Natural killer cell (primary cell): Measurements from ENCODE around the gene RANBP17. TPM values are rescaled to one million over a fixed set of nuclear protein-coding genes. Genes with fewer than 3 reads are reported as not detected.
A peak's percentile ranks its signal among the peaks of the same experiment; 100 is the strongest.

ENCODE experiments used
- ATAC-seq, 3 donors: fragments of 150-1000 bp in 2 of 3; fragments of 200-7000 bp in 1 of 3; cut with Tn5 transposase; 1 replicate in 1 of 3; 2 replicates in 2 of 3; pipeline ENCODE4 v1.10.0; 2021; ENCODE audit warnings: mild to moderate bottlenecking in 2 of 3, moderate library complexity in 2 of 3
- DNase-seq, 2 donors: peaks; one replicate each; pipeline versions ENCODE4 v3.0.0 to v3.0.0-alpha.2; 2013 to 2021; ENCODE audit warnings: mixed read lengths in 1 of 2
- H3K27ac ChIP-seq: one replicate; pipeline ENCODE4 v1.5.1; 2013; ENCODE audit warnings: mild to moderate bottlenecking, low read length
- H3K27me3 ChIP-seq: one replicate; pipeline ENCODE4 v1.6.1; 2013; ENCODE audit warnings: low read length; ENCODE audit not compliant: control insufficient read depth, insufficient read depth
- H3K36me3 ChIP-seq: one replicate; pipeline ENCODE4 v1.6.1; 2013; ENCODE audit warnings: low read length; ENCODE audit not compliant: control insufficient read depth, insufficient read depth
- H3K4me1 ChIP-seq: one replicate; pipeline ENCODE4 v1.6.1; 2013; ENCODE audit warnings: low read length; ENCODE audit not compliant: control insufficient read depth, insufficient read depth
- H3K4me3 ChIP-seq: one replicate; pipeline ENCODE4 v1.5.1; 2013; ENCODE audit warnings: low read length
- H3K9me3 ChIP-seq: one replicate; pipeline ENCODE4 v1.6.1; 2013; ENCODE audit warnings: low read length; ENCODE audit not compliant: control insufficient read depth, insufficient read depth
- H3K27ac Mint-ChIP-seq, 2 donors: one replicate each; pipeline ENCODE4 v1.8.0; 2022; ENCODE audit warnings: mild to moderate bottlenecking in 2 of 2, mixed read lengths in 2 of 2, moderate library complexity in 1 of 2
- H3K27me3 Mint-ChIP-seq, 2 donors: one replicate each; pipeline ENCODE4 v1.8.0; 2022; ENCODE audit warnings: low read depth in 2 of 2, mixed read lengths in 2 of 2
- H3K36me3 Mint-ChIP-seq: one replicate; pipeline ENCODE4 v1.8.0; 2022; ENCODE audit warnings: mixed read lengths
- H3K4me1 Mint-ChIP-seq, 2 donors: one replicate each; pipeline ENCODE4 v1.8.0; 2022; ENCODE audit warnings: mixed read lengths in 2 of 2
- H3K4me3 Mint-ChIP-seq: one replicate; pipeline ENCODE4 v1.8.0; 2022; ENCODE audit warnings: mild to moderate bottlenecking, moderate library complexity, mixed read lengths
- H3K9me3 Mint-ChIP-seq, 2 donors: one replicate each; pipeline ENCODE4 v1.8.0; 2022; ENCODE audit warnings: mixed read lengths in 2 of 2
- WGBS: methylation state at CpG from one replicate; pipeline ENCODE4 v1.1.7; 2013; ENCODE audit warnings: missing lambda C conversion rate; ENCODE audit not compliant: insufficient coverage; 5-methylcytosine and 5-hydroxymethylcytosine counted together
- intact Hi-C: fragments of 100-400 bp; cut with micrococcal nuclease; formaldehyde crosslinking; loops from one replicate; pipeline ENCODE4 v1.14.2; 2022
- total RNA-seq, 4 donors: library from RNA; stranded (reverse); fragments of 120-200 nt in 1 of 4; gene quantifications; one replicate each; pipeline versions ENCODE4 v1.2.3 to v1.2.4, GENCODE V29; 2013 to 2022
- TF ChIP-seq, protein P1 (sequence below): fragments of 200-600 bp; IDR thresholded peaks from one replicate; pipeline ENCODE4 v1.8.0; 2022; ENCODE audit warnings: antibody characterized with exemption

RANBP17 gene
- total RNA-seq, 3 donors from 2014 or later (not counting 1 experiment from before 2014, with no cell fraction given): 11.2 to 15.0 (median 12.6) TPM

DNA sequence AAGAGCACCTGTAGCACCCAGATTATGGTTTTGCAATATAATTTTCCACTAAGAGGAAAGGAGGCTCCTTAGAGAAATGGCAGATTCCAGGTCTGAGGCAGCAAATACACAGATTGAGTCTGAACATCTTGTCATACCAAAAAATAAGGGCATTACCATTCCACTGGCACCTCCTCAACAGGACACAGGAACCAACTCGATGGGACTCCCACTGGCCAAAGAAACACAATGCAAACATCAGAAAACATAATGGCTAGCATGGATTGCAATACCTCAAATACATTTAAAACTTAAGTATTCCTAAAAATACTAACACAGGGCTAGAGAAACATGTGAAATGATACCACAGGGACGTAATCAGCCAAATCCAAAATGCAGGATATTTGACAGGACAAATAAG, 12.4 kb upstream of the RANBP17 start:
- Histone ChIP-seq H3K4me3 (no peak overlapping the region), H3K9me3 (no peaks in the 10 kb centered on the region), H3K27me3 (no peaks in the 10 kb centered on the region), H3K36me3 (no peaks in the 10 kb centered on the region), H3K27ac (no peak overlapping the region), H3K4me1 (no peaks in the 10 kb centered on the region)
- Mint-ChIP-seq H3K27me3 (peaks cover 17 to 35% of the 10 kb centered on the region in 2 donors), H3K36me3 (no peaks in the 10 kb centered on the region), H3K4me3 (no peak overlapping the region), H3K4me1 (no peaks in the 10 kb centered on the region), H3K9me3 (peaks cover 0 to 3% of the 10 kb centered on the region in 2 donors), H3K27ac (no peak overlapping the region)
- intact Hi-C loops: no loop called here
- TF ChIP-seq, protein P1, sequence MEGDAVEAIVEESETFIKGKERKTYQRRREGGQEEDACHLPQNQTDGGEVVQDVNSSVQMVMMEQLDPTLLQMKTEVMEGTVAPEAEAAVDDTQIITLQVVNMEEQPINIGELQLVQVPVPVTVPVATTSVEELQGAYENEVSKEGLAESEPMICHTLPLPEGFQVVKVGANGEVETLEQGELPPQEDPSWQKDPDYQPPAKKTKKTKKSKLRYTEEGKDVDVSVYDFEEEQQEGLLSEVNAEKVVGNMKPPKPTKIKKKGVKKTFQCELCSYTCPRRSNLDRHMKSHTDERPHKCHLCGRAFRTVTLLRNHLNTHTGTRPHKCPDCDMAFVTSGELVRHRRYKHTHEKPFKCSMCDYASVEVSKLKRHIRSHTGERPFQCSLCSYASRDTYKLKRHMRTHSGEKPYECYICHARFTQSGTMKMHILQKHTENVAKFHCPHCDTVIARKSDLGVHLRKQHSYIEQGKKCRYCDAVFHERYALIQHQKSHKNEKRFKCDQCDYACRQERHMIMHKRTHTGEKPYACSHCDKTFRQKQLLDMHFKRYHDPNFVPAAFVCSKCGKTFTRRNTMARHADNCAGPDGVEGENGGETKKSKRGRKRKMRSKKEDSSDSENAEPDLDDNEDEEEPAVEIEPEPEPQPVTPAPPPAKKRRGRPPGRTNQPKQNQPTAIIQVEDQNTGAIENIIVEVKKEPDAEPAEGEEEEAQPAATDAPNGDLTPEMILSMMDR: no peak
- no peak for ATAC-seq
- 67% methylated on average over 2 of the region's 2 CpGs for WGBS
- DNase-seq: no peak

- no peak overlapping the region for H3K27ac ChIP-seq
- no peak overlapping the region for H3K4me3 ChIP-seq
- H3K4me1 ChIP-seq: no peaks in the 10 kb centered on the region
- no peak for DNase-seq
- Mint-ChIP-seq H3K27me3 (peaks cover 12 to 14% of the 10 kb centered on the region in 2 donors), H3K36me3 (no peaks in the 10 kb centered on the region), H3K9me3 (peaks cover 2 to 3% of the 10 kb centered on the region in 2 donors), H3K4me3 (no peak overlapping the region), H3K4me1 (no peaks in the 10 kb centered on the region), H3K27ac (no peak overlapping the region)
- no peaks in the 10 kb centered on the region for H3K9me3 ChIP-seq
- WGBS: 87% methylated on average over 6 of the region's 6 CpGs
- TF ChIP-seq, protein P1: no peak
- no peaks in the 10 kb centered on the region for H3K27me3 ChIP-seq
- no peaks in the 10 kb centered on the region for H3K36me3 ChIP-seq
- no peak for ATAC-seq
- intact Hi-C loops: no loop called here
Observed at GRCh38 chr5:170854566-170854965, 7.3 kb upstream of the RANBP17 start.

- intact Hi-C loops: no loop called here
- Histone ChIP-seq H3K9me3 (peaks cover 6% of the 10 kb centered on the region), H3K27ac (no peak overlapping the region), H3K4me1 (no peaks in the 10 kb centered on the region), H3K36me3 (no peaks in the 10 kb centered on the region), H3K4me3 (no peak overlapping the region), H3K27me3 (no peaks in the 10 kb centered on the region)
- Mint-ChIP-seq H3K4me3 (no peak overlapping the region), H3K27ac (no peak overlapping the region), H3K36me3 (peaks cover 14% of the 10 kb centered on the region), H3K27me3 (peaks cover 4 to 9% of the 10 kb centered on the region in 2 donors), H3K4me1 (peaks cover 6 to 8% of the 10 kb centered on the region in 2 donors), H3K9me3 (peaks cover 11 to 17% of the 10 kb centered on the region in 2 donors)
- TF ChIP-seq, protein P1: no peak
- no CpG with 5 or more reads among the region's 2 CpGs for WGBS
- no peak for ATAC-seq
- DNase-seq: no peak
Observed at GRCh38 chr5:170857066-170857465, 4.8 kb upstream of the RANBP17 start.

- Histone ChIP-seq H3K9me3 (peaks cover 6% of the 10 kb centered on the region), H3K36me3 (no peaks in the 10 kb centered on the region), H3K27me3 (no peaks in the 10 kb centered on the region), H3K4me3 (no peak overlapping the region), H3K27ac (no peak overlapping the region), H3K4me1 (peaks cover 4% of the 10 kb centered on the region)
- H3K4me3 Mint-ChIP-seq: peak overlapping the region; percentile 88
- H3K9me3 Mint-ChIP-seq: peaks cover 11 to 17% of the 10 kb centered on the region in 2 donors
- H3K27me3 Mint-ChIP-seq: peaks cover 0 to 14% of the 10 kb centered on the region in 2 donors
- intact Hi-C loops: no loop called here
- TF ChIP-seq, protein P1: no peak
- H3K4me1 Mint-ChIP-seq: peaks cover 21 to 23% of the 10 kb centered on the region in 2 donors
- H3K27ac Mint-ChIP-seq: peak overlapping the region; percentile 44 to 50
- DNase-seq (no peak), ATAC-seq (no peak)
- H3K36me3 Mint-ChIP-seq: peaks cover 14% of the 10 kb centered on the region
Observed at GRCh38 chr5:170860415-170860814, 1.4 kb upstream of the RANBP17 start.
